Left hindlimb (tissue), 1 donor: ENCODE measurements around the gene NBL1.

Source experiments
- DNase-seq: peaks from one replicate; pipeline ENCODE4 v3.0.0-alpha.2; 2018

The NBL1 gene

DNA sequence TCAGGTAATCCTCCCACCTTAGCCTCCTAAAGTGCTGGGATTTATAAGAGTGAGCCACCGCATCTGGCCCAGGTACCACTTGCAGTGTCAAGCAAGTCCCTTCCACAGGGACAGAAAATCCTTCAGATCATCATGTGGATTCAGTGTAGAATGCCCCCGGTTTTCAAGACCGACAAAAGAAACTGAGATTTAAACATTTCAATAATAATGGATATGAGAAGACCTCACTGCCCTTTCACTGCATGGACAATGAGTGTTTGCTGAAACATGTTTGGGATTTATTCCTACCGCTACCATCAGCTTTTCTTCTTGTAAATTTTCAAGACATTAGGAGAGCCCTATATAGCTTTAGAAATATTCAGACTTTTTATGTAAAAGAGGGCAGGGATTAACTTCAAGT is 62.0 kb downstream of the NBL1 start:
- DNase-seq, result no peak
